Panc1 (cell line): Measurements from ENCODE around the gene DOCK1. TPM values are rescaled to one million over a fixed set of nuclear protein-coding genes. Genes with fewer than 3 reads are reported as not detected.

Source experiments
- ATAC-seq: fragments of 200-7000 bp; cut with Tn5 transposase; 2 replicates; pipeline ENCODE4 v1.9.1; 2020; ENCODE audit warnings: mild to moderate bottlenecking, moderate library complexity
- BruUV-seq: library from RNA; stranded (reverse); fragments of 400-500 nt; replicated peaks from 2 replicates; lab custom pipeline; 2021; lab: Mats Ljungman, UMichigan
- CTCF ChIA-PET: fragments of 300-600 bp; sonication (Branson Sonifier 250); formaldehyde crosslinking; loops from one replicate; lab custom pipeline; 2022; ENCODE audit warnings: antibody characterized with exemption; lab: Charles Lee
- POLR2A ChIA-PET: fragments of 300-600 bp; sonication (Branson Sonifier 250); formaldehyde crosslinking; loops from one replicate; lab custom pipeline; 2022; ENCODE audit warnings: antibody characterized with exemption; lab: Charles Lee
- DNase-seq: peaks from one replicate; pipeline ENCODE4 v3.0.0-alpha.2; 2010; ENCODE audit warnings: low read depth, low spot score
- H3K27ac ChIP-seq: 2 replicates; pipeline ENCODE4 v1.5.1; 2011; ENCODE audit warnings: mild to moderate bottlenecking, low read length, inconsistent platforms
- H3K27me3 ChIP-seq: fragments of 200-500 bp; sonication (Bioruptor generic); 2 replicates; pipeline ENCODE4 v1.6.0; 2014; ENCODE audit warnings: low read length, inconsistent platforms; ENCODE audit not compliant: control insufficient read depth, insufficient read depth
- H3K36me3 ChIP-seq: fragments of 200-500 bp; sonication (Bioruptor generic); 2 replicates; pipeline ENCODE4 v1.5.1; 2014; ENCODE audit warnings: inconsistent platforms, mild to moderate bottlenecking, low read length, moderate library complexity; ENCODE audit not compliant: control insufficient read depth, insufficient read depth
- H3K4me1 ChIP-seq: 2 replicates; pipeline ENCODE4 v1.5.1; 2011; ENCODE audit warnings: inconsistent platforms, mild to moderate bottlenecking, low read length, moderate library complexity; ENCODE audit not compliant: control insufficient read depth, insufficient read depth
- H3K4me3 ChIP-seq, 2 experiments: 2 replicates each; pipeline ENCODE4 v1.5.1; 2011 to 2012; ENCODE audit warnings: low read depth in 2 of 2, low read length in 2 of 2, mild to moderate bottlenecking in 2 of 2, inconsistent platforms in 1 of 2, moderate library complexity in 1 of 2
- H3K9me3 ChIP-seq: fragments of 200-500 bp; sonication (Bioruptor generic); 2 replicates; pipeline ENCODE4 v1.5.1; 2014; ENCODE audit warnings: low read depth, mild to moderate bottlenecking, inconsistent platforms, low read length, moderate library complexity; ENCODE audit not compliant: control insufficient read depth, insufficient read depth
- POLR2AphosphoS5 ChIP-seq: IDR thresholded peaks from 2 replicates; pipeline ENCODE4 v1.6.1; 2012; ENCODE audit warnings: mild to moderate bottlenecking, low read depth, low read length, moderate library complexity
- REST ChIP-seq, 2 experiments: IDR thresholded peaks; 2 replicates each; pipeline ENCODE4 v1.6.1; 2011 to 2012; ENCODE audit warnings: low read depth in 2 of 2, control low read depth in 1 of 2, low read length in 1 of 2, mild to moderate bottlenecking in 1 of 2, moderate library complexity in 1 of 2; ENCODE audit not compliant: insufficient read depth in 1 of 2
- SIN3A ChIP-seq: IDR thresholded peaks from 2 replicates; pipeline ENCODE4 v1.6.1; 2012; ENCODE audit warnings: low read depth, mild to moderate bottlenecking, low read length, moderate library complexity, borderline replicate concordance; ENCODE audit not compliant: insufficient read depth
- TCF7L2 ChIP-seq: IDR thresholded peaks from 2 replicates; pipeline ENCODE4 v1.6.1; 2011; ENCODE audit warnings: mild to moderate bottlenecking, low read depth, low read length, inconsistent platforms
- in situ Hi-C: cut with HindIII; loops from 2 replicates; pipeline ENCODE4 v1.10.0; 2016; ENCODE audit warnings: low sequenced_read_pairs, low pct_unique_long_range_greater_than_20kb
- intact Hi-C: fragments of 100-400 bp; cut with micrococcal nuclease; formaldehyde crosslinking; loops from one replicate; pipeline ENCODE4 v1.10.0; 2022; ENCODE audit not compliant: unreplicated experiment
- total RNA-seq: library from RNA; stranded (reverse); gene quantifications from one replicate; pipeline ENCODE4 v1.2.1, GENCODE V29; 2021; ENCODE audit not compliant: unreplicated experiment
- TF ChIP-seq, protein P1 (sequence below): fragments of 450-650 bp; IDR thresholded peaks from 2 replicates; pipeline ENCODE4 v1.5.1; 2017; ENCODE audit warnings: mild to moderate bottlenecking

Gene DOCK1
- total RNA-seq, 1 experiment from 2014 or later = 67.6 TPM

GRCh38 chr10:127252818-127253217 is 347.6 kb downstream of the DOCK1 start:
- no TSS peak for BruUV-seq
- Histone ChIP-seq H3K4me3 (no peak overlapping the region), H3K27ac (no peak overlapping the region), H3K9me3 (no peaks in the 10 kb centered on the region), H3K36me3 (no peaks in the 10 kb centered on the region; the same call in 1 of the 2 replicates), H3K27me3 (no peaks in the 10 kb centered on the region), H3K4me1 (no peaks in the 10 kb centered on the region)
- intact Hi-C loops (no loop called here), in situ Hi-C loops (no loop called here)
- TF ChIP-seq SIN3A (no peak), TCF7L2 (no peak), REST (IDR thresholded peaks at IDR 0.05; ENCODE audit: insufficient read depth in 1 of 2, low read depth in 2 of 2, low read length in 1 of 2) (no peak), POLR2AphosphoS5 (no peak)
- TF ChIP-seq, protein P1, sequence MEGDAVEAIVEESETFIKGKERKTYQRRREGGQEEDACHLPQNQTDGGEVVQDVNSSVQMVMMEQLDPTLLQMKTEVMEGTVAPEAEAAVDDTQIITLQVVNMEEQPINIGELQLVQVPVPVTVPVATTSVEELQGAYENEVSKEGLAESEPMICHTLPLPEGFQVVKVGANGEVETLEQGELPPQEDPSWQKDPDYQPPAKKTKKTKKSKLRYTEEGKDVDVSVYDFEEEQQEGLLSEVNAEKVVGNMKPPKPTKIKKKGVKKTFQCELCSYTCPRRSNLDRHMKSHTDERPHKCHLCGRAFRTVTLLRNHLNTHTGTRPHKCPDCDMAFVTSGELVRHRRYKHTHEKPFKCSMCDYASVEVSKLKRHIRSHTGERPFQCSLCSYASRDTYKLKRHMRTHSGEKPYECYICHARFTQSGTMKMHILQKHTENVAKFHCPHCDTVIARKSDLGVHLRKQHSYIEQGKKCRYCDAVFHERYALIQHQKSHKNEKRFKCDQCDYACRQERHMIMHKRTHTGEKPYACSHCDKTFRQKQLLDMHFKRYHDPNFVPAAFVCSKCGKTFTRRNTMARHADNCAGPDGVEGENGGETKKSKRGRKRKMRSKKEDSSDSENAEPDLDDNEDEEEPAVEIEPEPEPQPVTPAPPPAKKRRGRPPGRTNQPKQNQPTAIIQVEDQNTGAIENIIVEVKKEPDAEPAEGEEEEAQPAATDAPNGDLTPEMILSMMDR = no peak
- DNase-seq (no peak), ATAC-seq (no peak)
- ChIA-PET CTCF (no interaction called here), POLR2A (no interaction called here)

GRCh38 chr10:127254276-127254675 is 349.0 kb downstream of the DOCK1 start:
- Histone ChIP-seq H3K27ac (no peak overlapping the region), H3K4me3 (no peak overlapping the region), H3K36me3 (no peaks in the 10 kb centered on the region), H3K9me3 (no peaks in the 10 kb centered on the region), H3K27me3 (no peaks in the 10 kb centered on the region), H3K4me1 (no peaks in the 10 kb centered on the region)
- no TSS peak for BruUV-seq
- DNase-seq (no peak), ATAC-seq (no peak)
- POLR2A ChIA-PET = no interaction called here
- CTCF ChIA-PET = no interaction called here
- in situ Hi-C loops = no loop called here
- TF ChIP-seq, protein P1 = no peak
- TF ChIP-seq POLR2AphosphoS5 (no peak), REST (IDR thresholded peaks at IDR 0.05; ENCODE audit: insufficient read depth in 1 of 2, low read depth in 2 of 2, low read length in 1 of 2) (no peak), TCF7L2 (no peak), SIN3A (no peak)
- intact Hi-C loops = no loop called here
